HG02588 (cell line): ENCODE results near the gene ACTL8.

Experiments
- ATAC-seq: cut with Tn5 transposase; IDR thresholded peaks from one replicate; pipeline ENCODE4 v1.9.1; 2021; ENCODE audit warnings: mild to moderate bottlenecking, moderate library complexity; ENCODE audit not compliant: unreplicated experiment

The ACTL8 gene

GRCh38 chr1:17841944-17842343 lies 86.8 kb downstream of the ACTL8 start:
- no peak for ATAC-seq

GRCh38 chr1:17842686-17843085 lies 87.6 kb downstream of the ACTL8 start:
- no peak for ATAC-seq

- ATAC-seq = no peak
Measured at GRCh38 chr1:17844185-17844826, 89.2 kb downstream of the ACTL8 start.

- no peak for ATAC-seq
Measured at GRCh38 chr1:17845583-17845982, 90.5 kb downstream of the ACTL8 start.

GRCh38 chr1:17846341-17846740 lies 91.2 kb downstream of the ACTL8 start:
- no peak for ATAC-seq

- no peak for ATAC-seq
Measured at GRCh38 chr1:17847111-17847510, 92.0 kb downstream of the ACTL8 start.

- no peak for ATAC-seq
Measured at GRCh38 chr1:17849216-17849615, 94.1 kb downstream of the ACTL8 start.

- no peak for ATAC-seq
Measured at GRCh38 chr1:17851056-17851455, 95.9 kb downstream of the ACTL8 start.

GRCh38 chr1:17852383-17852782 lies 97.2 kb downstream of the ACTL8 start:
- ATAC-seq = no peak

- ATAC-seq = no peak
Measured at GRCh38 chr1:17853241-17853935, 98.3 kb downstream of the ACTL8 start.

GRCh38 chr1:17856496-17857108 lies 101.5 kb downstream of the ACTL8 start:
- no peak for ATAC-seq

GRCh38 chr1:17857109-17857499 lies 102.0 kb downstream of the ACTL8 start:
- ATAC-seq = no peak

GRCh38 chr1:17857996-17858395 lies 102.9 kb downstream of the ACTL8 start:
- no peak for ATAC-seq

GRCh38 chr1:17860812-17861211 lies 105.7 kb downstream of the ACTL8 start:
- ATAC-seq = no peak

GRCh38 chr1:17861685-17862084 lies 106.6 kb downstream of the ACTL8 start:
- ATAC-seq = no peak

- no peak for ATAC-seq
Measured at GRCh38 chr1:17862121-17862520, 107.0 kb downstream of the ACTL8 start.

- no peak for ATAC-seq
Measured at GRCh38 chr1:17865912-17866739, 111.0 kb downstream of the ACTL8 start.

- no peak for ATAC-seq
Measured at GRCh38 chr1:17866740-17867029, 111.6 kb downstream of the ACTL8 start.

- ATAC-seq = no peak
Measured at GRCh38 chr1:17867470-17867869, 112.3 kb downstream of the ACTL8 start.

GRCh38 chr1:17869815-17870214 lies 114.7 kb downstream of the ACTL8 start:
- ATAC-seq = no peak

- ATAC-seq = no peak
Measured at GRCh38 chr1:17870679-17871078, 115.5 kb downstream of the ACTL8 start.
